Measurements from ENCODE around the gene IRF2BPL. TPM values are rescaled to one million over a fixed set of nuclear protein-coding genes. Genes with fewer than 3 reads are reported as not detected.

The IRF2BPL gene
- polyA plus RNA-seq, 3 donors = 50.3 to 62.4 (median 52.7) TPM

DNA sequence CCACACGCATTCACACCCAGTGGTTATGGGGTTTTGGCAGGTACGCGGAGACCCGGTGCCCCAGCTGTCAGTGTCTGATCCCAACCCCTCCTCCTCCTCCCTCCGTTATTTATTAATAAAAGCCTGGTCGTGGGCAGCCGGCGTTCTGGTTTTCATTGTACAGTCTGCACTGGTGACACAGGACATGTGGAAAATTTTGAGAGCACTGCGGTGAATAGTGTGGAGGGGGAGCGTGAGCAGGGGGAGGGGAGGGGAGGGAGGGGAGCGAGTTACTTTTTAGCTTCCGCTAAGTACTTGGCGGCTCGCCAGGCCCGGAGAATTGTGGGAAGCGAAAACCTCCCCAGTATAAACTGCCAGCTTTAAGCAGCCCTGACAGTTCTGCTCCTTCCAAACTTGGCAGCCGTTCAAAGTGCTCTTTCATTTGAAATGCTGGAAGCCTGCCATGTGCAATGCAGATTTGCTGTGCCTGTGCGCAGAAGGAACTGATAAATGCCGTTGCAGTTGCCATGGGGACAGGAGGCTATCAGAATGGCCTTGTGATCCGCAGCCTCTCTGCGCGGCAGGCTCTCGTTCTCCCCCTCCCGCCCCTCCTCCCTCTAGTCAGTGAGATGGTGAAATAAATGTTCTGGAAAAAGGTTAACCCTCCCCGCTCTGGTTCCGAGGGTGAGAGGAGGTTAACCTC lies 11.7 kb upstream of the IRF2BPL start:
- peak; percentile 97 to 100 (median 99) for DNase-seq (ENCODE audit: extremely low read depth in 1 of 11, low read depth in 9 of 11, low spot score in 4 of 11)

DNA sequence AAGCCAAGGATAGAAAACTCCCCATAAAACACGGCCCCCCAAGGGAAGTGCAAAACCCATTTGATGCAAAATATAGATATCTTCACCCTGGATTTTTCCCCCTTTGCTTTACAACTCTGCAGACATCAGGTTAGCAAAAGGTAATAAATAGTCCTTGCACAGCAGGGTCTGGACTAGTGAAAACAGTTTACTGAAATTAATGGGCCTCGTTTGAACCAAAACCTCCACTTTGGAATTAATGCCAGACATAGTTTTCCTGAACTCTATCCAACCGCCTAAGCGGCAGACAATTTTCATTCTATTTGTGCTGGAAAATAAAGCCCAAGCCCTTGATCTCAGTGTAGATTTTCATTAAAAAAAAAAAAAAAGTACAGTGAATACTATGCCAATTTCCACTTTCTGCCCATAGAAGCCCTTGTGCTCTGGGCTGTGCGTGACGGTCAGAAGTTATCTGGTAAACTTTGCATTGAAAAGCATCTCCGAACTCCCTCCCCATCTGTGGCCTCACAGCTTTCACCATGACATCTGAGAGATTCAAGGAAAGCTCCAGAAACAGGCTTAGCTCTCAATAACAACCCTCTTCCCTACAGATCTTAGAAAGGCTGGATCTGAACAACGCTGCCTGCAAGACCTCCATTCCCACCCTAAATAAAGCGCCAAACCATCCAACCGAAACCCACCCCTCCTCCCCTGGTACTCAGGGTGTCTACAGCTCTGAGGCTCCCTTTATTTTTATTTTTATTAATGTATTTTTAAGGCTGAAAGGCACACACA lies 11.0 kb upstream of the IRF2BPL start:
- DNase-seq (ENCODE audit: extremely low read depth in 1 of 11, low read depth in 9 of 11, low spot score in 4 of 11) = peak in 1 of 11 donors; percentile 51

DNA sequence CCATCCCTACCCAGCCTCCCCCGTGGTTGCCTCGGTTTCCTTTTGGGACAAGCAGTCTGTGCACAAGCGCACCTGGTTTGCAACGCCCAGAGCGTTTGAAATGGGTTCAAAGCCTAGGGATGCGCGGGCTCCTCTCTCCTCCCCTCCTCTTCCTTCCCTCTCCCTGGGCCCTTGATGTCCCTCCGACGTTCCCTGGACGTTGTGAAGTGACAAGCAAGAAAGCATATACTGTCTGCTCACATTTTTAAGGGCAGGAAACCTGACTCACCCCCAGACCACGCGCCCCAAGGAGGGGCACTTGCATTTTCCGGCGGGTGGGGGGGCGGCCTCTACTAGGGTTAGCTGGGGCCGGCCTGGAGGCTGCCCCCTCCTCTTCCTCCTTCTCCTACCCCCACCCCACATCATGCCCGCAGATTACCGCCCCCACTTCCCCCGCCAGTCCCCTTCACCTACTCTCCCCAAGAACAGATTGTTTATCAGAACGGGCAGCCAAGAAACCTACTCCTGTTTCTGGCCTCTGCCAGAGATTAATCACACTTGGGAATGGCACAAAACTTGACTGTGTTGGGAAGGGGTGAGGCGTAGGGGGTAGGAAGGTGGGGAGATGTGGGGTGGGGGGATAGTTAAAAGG lies 9.5 kb upstream of the IRF2BPL start:
- DNase-seq (ENCODE audit: extremely low read depth in 1 of 11, low read depth in 9 of 11, low spot score in 4 of 11) = peak in 1 of 11 donors; percentile 38

DNA sequence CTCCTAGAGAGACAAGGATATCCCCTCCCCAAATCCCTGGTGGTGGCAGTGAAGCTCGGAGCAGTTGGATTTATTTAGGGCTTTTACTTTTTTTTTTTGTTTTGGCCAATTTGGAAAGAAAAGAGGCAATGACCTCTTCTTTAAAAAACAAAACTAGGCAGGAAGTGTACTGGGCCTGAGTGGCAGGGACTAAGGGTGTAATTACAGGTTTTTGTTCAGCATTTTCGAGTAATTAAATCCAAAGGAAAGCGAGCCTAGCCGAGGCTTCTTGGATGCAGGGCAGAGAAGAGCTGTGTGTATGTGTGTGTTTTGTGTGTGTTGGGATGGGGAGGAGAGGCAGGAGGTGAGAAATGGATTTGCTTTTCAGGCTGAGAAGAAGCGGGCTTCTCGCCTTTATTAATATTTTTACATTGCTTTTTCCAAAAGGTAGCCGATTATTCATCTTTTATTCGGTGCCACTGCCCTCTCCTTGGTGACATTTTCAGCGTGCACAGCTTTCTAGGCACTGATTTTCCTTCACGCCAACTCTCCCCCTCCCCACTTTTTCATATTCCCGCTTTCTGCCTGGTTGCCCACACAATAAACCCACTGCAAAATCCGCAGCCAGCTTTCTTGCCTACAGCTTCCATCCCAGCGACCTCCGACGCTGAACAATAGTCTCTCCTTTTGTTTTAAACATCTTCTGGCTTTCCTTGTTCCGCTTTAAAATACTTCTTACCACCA lies 8.9 kb upstream of the IRF2BPL start:
- DNase-seq (ENCODE audit: extremely low read depth in 1 of 11, low read depth in 9 of 11, low spot score in 4 of 11) = peak in 1 of 11 donors; percentile 43

DNA sequence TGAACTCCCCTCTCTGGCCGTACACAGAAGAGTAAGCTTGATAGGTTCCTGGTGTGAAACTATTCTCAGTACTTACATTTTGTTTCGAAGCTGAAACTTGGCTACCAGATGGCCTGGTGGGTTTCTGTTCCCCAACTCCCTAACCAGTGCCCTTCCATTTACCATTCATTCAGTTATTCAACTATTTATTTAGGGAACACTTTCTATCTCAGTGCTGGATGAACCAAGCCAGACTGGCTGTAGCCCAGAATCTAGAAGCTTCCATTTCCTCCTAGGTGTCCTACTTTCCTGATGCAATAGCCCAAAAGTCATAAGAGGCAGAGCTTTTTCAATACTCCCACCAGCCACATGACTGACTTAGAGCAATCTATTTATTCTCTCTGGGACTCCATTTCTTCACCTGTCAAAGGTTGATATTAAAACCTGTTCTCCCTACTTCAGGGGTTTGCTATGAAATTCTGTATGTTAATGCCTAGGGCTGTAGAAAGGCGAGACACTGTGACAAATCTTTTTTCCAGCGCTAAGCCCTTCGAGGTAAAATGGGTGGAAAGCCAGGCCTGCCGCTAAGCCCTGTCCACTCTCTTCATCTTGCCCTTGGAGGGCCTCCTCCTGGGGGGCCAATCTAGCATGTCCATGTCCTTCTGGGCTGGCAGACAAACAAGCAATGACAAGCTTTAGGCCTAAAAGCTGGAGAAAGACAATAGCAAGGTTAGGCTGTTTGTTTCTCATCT lies 8.1 kb upstream of the IRF2BPL start:
- DNase-seq (ENCODE audit: extremely low read depth in 1 of 11, low read depth in 9 of 11, low spot score in 4 of 11) = no peak

DNA sequence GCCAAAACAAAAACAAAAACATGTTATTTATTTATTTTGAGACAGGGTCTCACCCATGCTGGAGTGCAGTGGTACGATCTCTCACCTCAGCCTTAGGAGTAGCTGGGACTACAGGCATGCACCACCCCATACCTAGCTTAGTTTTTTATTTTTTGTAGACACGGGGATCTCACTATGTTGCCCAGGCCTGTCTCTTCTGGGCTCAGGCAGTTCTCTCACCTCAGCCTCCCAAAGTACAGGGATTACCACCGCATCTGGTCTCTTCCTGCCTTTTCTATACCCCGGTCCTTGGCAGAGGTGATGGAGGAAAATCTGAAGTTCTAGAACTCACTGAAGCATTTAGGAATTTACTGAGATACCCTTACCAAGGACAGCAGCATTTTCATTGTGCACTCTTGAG lies 6.8 kb upstream of the IRF2BPL start:
- DNase-seq (ENCODE audit: extremely low read depth in 1 of 11, low read depth in 9 of 11, low spot score in 4 of 11) = no peak

DNA sequence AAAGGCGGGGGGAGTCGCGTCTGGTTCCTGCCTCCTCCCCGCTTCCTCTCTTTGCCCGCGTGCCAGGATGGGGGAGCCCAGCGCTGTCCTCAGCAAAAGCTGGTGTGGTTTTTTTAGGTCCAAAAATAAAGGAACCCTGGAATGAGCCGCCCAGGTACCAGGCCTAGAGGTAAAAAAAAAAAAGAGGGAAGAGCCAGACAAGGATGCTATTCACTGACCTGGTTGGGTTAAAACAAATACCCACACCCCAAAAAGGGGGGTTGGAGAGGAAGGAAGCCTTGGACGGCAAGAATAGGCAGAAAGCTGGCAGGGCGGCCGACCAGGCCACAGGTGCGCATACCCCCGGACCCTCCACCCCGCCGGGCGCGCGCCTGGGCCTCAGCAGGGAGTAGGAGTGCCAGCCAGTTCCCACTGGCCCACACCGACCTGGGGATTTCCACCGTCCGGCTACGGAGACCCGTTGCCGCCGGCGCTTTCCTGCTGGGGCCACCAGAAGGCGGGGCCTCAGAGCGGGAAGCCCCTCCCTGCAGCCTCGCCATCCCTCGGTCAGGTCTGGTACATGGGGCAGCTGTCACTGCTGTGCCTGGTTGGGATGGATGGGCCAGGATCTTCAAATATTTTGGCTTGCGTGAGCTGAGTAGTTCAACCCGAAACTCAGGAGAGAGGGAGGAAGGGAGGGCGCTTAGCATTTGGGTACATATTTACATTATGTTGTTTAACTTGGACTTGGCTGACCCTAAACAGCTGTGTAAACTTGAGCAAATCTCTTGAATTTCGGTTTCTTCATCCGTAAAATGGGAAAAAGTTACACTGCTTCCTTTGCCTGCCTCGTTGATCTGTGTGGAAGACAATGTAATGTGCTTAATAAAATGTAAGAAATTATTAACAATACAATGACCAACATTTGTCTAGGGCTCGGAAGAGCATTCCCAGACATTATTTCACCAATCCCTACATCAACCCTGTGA lies 5.4 kb upstream of the IRF2BPL start:
- DNase-seq (ENCODE audit: extremely low read depth in 1 of 11, low read depth in 9 of 11, low spot score in 4 of 11) = peak in 2 of 11 donors; percentile 73 to 81

DNA sequence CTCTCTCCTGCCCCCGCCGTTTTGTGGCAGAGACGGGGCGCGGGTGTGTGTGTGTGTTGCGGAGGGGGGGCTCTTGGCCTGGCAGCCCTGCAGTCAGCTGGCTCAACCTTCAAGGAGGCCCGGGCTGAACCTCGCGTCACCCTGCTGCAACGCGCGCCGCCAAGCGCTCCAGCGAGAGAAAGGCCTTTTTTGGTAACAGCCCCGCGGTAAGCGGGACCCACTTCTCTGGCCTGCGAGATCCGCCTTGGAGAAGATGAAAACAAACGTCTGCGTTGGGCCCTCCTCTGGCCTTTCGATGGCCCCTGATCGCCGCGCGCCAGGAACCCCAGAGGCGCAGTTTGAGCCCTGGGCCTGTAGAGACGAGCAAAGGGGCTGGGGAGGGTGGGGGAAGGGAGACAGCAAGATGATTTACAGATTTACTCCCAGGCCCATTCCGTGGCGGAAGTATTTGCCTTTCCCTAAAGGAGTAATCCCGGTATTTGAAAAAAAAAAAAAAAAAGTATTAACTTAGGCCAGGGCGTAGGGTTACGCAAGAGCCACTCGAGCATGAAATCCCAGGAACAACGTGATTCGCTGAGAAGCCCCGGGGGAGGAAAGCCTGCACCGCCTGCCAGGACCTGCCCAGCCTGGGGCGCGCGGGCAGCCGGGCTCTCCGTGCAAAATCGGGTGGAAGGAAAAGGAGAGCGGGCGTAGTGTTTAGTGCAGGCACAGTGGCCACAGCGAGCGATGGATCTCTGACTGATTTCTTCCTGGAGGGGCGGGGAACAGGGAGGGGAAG lies 4.5 kb upstream of the IRF2BPL start:
- peak in 9 of 11 donors; percentile 85 to 95 (median 90) for DNase-seq (ENCODE audit: extremely low read depth in 1 of 11, low read depth in 9 of 11, low spot score in 4 of 11)

DNA sequence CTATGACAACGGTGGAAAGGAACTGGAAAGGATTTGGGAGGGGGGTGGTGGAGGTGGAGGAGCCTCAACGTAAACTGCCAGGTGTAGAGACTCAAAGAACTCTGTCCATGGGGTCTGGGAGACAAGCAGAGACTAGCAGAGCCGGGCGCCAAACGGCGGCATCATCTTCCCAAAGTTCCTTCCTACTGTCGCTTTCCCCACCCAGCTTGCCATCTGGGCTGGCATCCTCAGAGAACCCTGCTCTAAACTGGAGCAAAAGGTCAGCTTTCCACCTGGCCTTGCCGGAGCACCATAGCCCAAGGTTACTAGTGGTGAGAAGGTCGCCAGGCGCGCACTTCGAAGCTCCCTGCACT lies 4.0 kb upstream of the IRF2BPL start:
- no peak for DNase-seq (ENCODE audit: extremely low read depth in 1 of 11, low read depth in 9 of 11, low spot score in 4 of 11)

DNA sequence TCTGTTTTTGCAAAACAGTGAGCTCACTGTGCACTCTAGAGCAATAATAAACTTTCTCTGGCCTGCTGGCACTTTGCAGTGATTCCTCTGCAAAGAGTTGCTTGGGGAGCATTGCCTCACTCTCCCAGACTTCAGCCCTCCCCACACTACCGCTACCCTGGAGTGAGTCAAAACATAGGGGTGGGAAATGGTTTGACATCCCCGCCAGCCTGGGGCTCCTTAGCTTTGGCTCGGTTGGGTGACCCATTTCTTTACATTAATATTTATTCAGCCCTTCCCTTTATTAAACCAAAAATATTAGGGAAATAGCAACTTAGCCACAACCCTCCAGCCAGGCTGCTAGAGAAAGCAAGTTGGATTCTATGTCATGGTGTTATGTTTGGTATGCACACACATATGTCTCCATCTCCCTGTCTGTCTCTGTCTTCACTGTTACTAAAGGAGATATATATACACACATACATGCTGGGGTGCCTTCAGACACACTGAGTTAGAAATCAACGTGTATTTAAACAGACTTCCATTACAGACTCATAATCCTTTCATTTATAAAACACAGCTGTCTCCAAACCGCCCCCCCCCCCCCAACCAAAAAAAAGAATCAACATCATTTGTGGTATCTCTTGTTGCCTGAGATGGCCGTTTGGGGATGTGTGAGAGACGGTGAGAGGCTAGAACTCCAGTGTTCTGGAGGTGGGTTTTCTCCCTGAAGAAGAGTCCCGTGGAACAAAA lies 3.4 kb upstream of the IRF2BPL start:
- DNase-seq (ENCODE audit: extremely low read depth in 1 of 11, low read depth in 9 of 11, low spot score in 4 of 11) = no peak

DNA sequence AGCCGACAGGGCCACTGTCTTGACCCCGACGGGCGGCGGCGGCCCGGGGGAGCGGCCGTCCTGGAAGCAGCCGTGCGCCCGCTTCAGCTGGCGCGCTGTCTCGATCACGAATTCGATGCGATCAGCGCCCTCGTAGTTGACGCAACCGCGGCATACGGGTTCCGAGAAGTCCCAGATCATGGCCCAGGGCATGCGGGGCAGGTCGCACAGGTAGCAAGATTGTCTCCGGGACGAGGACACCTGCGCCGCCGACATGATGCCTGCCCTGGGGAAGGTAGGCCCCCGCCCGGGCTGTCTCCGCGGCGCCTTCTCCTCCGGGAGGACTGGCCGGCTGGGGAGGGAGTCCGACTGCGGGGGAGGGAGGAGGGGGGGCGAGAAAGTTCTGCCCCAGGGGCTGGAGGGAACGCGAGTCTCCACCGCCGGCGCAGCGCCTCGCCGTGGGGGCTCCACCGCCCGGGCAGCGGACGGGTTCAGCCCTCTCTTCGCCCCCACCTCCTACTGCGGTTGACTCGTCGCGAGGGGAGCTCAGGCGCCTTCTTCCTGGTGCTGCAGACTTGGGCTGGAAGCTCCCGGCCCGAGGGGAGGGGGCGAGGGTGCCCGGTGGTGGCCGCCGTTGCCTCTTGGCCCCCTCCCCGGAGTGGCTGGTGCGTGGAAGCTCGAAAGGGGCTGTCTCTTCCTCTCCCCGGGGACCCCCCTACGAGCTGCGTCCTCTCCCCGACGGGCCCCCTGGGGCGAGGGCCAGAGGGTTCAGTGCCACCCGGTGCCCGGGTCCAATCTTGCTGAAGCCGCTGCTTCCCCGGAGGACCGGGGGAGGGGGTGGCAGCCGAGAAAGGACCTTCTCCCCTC lies 747 bp downstream of the IRF2BPL start:
- DNase-seq (ENCODE audit: extremely low read depth in 1 of 11, low read depth in 9 of 11, low spot score in 4 of 11) = peak in 1 of 11 donors; percentile 60

DNA sequence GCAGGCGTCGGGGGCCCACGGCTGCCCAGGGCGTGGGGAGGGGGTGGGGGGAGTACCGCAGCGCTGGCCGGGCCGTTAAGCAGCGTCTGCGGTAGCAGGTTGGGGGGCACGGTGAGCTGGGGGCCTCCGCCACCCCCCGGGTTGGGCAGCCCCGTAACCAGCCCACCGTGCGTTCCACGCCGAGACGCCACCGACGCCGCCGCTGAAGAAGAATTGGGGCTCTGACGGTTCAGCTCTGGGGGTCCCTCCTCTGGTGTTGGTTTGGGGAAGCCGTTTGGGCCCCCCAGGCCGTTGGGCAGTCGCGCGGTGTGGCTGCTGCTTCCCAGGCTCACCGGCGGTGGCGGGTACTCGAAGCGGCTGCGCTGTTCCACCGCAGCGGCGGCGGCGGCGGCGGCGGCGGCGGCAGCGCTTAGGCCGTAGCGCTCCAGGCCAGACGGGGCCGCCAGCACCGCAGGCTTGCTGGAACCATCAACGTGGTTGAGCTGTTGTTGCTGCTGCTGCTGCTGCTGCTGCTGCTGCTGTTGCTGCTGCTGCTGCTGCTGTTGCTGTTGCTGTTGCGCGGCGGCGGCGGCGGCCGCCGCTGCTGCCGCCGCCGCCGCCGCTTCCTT lies 1.5 kb downstream of the IRF2BPL start:
- DNase-seq (ENCODE audit: extremely low read depth in 1 of 11, low read depth in 9 of 11, low spot score in 4 of 11) = peak in 1 of 11 donors; percentile 38

DNA sequence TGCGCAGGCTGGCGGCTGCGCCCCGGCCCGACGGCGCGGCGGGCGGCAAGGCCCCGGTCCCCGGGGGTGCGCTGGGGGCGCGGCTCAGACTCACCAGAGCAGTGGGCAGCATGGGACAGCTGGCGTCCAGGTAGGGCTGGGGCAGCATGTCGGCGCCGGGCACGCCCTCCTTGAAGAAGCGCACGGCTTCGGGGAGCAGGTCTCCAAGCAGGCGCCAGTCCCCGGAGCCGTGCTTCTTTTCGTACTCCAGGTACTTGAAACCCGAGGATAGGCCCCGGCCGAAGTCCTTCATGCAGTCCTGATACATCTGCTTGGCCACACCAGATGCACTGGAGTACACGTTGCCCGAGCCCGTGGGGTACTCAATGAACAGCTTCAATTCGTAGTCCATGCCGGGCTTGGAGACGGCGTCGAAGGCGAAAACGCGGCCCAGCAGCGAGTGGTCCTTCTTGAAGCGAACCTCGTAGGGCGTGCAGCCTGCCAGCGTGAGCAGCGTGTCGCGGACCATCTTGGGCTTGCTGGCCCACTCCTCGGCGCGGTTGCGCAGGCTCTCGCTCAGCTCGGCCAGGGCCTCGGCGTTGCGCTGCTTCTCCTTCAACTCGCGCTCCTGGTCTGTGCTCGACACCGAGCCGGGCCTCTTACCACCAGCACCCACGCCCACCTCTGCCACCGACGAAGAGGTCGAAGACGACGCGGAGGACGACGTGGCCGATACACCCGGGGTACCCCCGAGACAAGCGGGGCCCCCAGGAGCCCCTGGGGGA lies 2.2 kb downstream of the IRF2BPL start:
- DNase-seq (ENCODE audit: extremely low read depth in 1 of 11, low read depth in 9 of 11, low spot score in 4 of 11) = no peak

DNA sequence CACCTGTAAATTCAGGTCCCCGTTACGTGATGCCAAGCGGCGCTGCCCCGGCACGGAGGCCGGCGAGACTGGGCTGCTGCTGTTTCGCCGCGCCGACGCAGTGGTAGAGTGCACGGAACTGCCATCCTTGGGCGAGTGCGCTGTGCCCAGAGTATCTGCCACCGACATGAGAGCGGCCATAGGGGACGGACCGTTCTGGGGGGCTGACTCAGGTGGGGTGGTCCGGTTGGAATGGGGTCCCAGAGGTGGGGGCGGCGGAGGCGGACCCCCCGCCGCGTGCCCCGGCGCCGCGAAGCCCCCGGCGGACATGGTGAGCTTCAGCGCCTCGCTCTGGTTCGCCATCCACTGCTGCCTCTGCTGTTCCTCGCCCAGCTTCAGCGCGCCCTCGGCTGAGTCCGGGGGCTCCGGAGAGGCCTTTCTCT lies 2.8 kb downstream of the IRF2BPL start:
- DNase-seq (ENCODE audit: extremely low read depth in 1 of 11, low read depth in 9 of 11, low spot score in 4 of 11) = no peak
